Transverse colon (tissue), 4 donors: ENCODE measurements around the gene TARS3. TPM values are rescaled to one million over a fixed set of nuclear protein-coding genes. Genes with fewer than 3 reads are reported as not detected.
A peak's percentile ranks its signal among the peaks of the same experiment; 100 is the strongest.

Experiments
- DNase-seq: peaks from one replicate; pipeline ENCODE4 v3.0.0-alpha.2; 2019
- H3K27ac ChIP-seq, 4 donors: fragments of 200-600 bp; sonication (generic); 2 replicates each; pipeline ENCODE4 v1.5.1; 2016 to 2018; ENCODE audit warnings: inconsistent platforms in 4 of 4
- H3K27me3 ChIP-seq: fragments of 200-600 bp; sonication (generic); 2 replicates; pipeline ENCODE4 v1.5.1; 2017; ENCODE audit warnings: inconsistent platforms
- H3K36me3 ChIP-seq, 4 donors: fragments of 200-600 bp; sonication (generic); 2 replicates each; pipeline ENCODE4 v1.5.1; 2017 to 2019; ENCODE audit warnings: inconsistent platforms in 4 of 4
- H3K4me1 ChIP-seq, 4 donors: fragments of 200-600 bp; sonication (generic); 2 replicates each; pipeline ENCODE4 v1.5.1; 2017 to 2020; ENCODE audit warnings: inconsistent platforms in 4 of 4
- H3K4me3 ChIP-seq, 4 donors: fragments of 200-600 bp; sonication (generic); 1 replicate in 1 of 4; 2 replicates in 3 of 4; pipeline versions ENCODE4 v1.5.1 to v1.6.1; 2017 to 2019; ENCODE audit warnings: inconsistent platforms in 4 of 4
- H3K9me3 ChIP-seq, 2 donors: fragments of 200-600 bp; sonication (generic); 2 replicates each; pipeline ENCODE4 v1.5.1; 2017 to 2019; ENCODE audit warnings: inconsistent platforms in 2 of 2
- EP300 ChIP-seq: sonication (generic); formaldehyde crosslinking; IDR thresholded peaks from one replicate; pipeline ENCODE4 v1.6.1; 2017; ENCODE audit warnings: antibody characterized with exemption, low read depth
- POLR2A ChIP-seq: fragments of 450-650 bp; IDR thresholded peaks from one replicate; pipeline ENCODE4 v1.6.1; 2016; ENCODE audit warnings: antibody characterized with exemption, mild to moderate bottlenecking, moderate library complexity
- POLR2AphosphoS5 ChIP-seq, 3 donors: sonication (generic); formaldehyde crosslinking; IDR thresholded peaks; one replicate each; pipeline ENCODE4 v1.6.1; 2016; ENCODE audit warnings: antibody characterized with exemption in 3 of 3
- WGBS, 2 donors: methylation state at CpG; one replicate each; pipeline ENCODE4 v1.1.5; 2018; ENCODE audit warnings: low coverage in 1 of 2; 5-methylcytosine and 5-hydroxymethylcytosine counted together
- in situ Hi-C, 4 donors: fragments of 200-750 bp; cut with MboI; loops; one replicate each; pipeline versions ENCODE4 v1.15.0 to v1.15.1; 2017; ENCODE audit warnings: low sequenced_read_pairs in 3 of 4, low pct_ligation_motif_present in 1 of 4, low pct_unique_long_range_greater_than_20kb in 1 of 4
- intact Hi-C: fragments of 100-400 bp; cut with DNase I; formaldehyde crosslinking; loops from one replicate; pipeline ENCODE4 v1.15.1; 2023; ENCODE audit warnings: low total_unique reads
- total RNA-seq, 4 donors: library from RNA; depleted of rRNA; stranded (reverse); fragments of >200 nt; gene quantifications; one replicate each; pipeline ENCODE4 v1.1.0, GENCODE V29; 2016
- TF ChIP-seq, protein P1 (sequence below), 5 experiments: fragments of 200-600 bp in 3 of 5; fragments of 450-650 bp in 2 of 5; sonication (generic) in 3 of 5; IDR thresholded peaks; 1 replicate in 2 of 5; 2 replicates in 3 of 5; pipeline ENCODE4 v1.5.1; 2016 to 2017; ENCODE audit warnings: antibody characterized with exemption in 5 of 5, inconsistent platforms in 3 of 5, mild to moderate bottlenecking in 2 of 5, moderate library complexity in 1 of 5

Gene TARS3
- total RNA-seq, 4 donors from 2014 or later = 11.7 to 55.7 (median 15.0) TPM

DNA sequence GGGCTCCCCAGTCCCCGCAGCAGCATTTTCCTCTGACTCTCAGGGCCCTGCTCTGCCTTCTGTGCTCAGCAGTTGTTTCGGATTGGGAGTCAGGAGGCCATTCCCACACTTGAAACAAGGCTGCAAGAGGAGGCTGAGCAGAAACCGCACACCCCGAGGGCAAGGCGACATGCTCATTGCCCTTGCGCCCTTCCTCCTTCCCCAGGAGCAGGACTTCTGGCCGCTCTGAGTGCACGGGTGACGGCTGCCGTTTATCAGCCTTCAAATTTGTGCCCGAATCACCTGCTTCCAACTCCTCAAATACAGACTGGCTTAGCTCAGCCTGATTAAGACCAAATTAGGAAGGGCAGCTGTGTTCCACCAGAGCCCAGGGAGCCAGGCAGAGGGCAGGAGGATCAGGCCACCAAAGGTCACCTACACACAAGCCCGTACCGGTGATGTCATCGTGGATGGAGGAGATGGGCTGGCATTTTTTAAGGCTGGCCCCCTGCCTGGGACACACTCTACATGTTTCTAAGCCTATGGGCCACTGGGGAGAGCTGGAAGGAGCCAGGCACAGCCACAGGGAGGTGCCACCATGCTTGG is 110.2 kb downstream of the TARS3 start:
- no peak overlapping the region for H3K4me3 ChIP-seq
- in situ Hi-C loops = no loop called here
- H3K9me3 ChIP-seq = no peaks in the 10 kb centered on the region
- DNase-seq = no peak
- H3K27ac ChIP-seq = no peak overlapping the region
- no peaks in the 10 kb centered on the region for H3K27me3 ChIP-seq
- WGBS, 2 donors = 85% methylated on average over 14 of the region's 14 CpGs; no CpG with 5 or more reads in 1 of the 2 donors
- TF ChIP-seq POLR2A (no peak), EP300 (no peak), POLR2AphosphoS5 (IDR thresholded peaks at IDR 0.05) (no peak)
- TF ChIP-seq, protein P1, sequence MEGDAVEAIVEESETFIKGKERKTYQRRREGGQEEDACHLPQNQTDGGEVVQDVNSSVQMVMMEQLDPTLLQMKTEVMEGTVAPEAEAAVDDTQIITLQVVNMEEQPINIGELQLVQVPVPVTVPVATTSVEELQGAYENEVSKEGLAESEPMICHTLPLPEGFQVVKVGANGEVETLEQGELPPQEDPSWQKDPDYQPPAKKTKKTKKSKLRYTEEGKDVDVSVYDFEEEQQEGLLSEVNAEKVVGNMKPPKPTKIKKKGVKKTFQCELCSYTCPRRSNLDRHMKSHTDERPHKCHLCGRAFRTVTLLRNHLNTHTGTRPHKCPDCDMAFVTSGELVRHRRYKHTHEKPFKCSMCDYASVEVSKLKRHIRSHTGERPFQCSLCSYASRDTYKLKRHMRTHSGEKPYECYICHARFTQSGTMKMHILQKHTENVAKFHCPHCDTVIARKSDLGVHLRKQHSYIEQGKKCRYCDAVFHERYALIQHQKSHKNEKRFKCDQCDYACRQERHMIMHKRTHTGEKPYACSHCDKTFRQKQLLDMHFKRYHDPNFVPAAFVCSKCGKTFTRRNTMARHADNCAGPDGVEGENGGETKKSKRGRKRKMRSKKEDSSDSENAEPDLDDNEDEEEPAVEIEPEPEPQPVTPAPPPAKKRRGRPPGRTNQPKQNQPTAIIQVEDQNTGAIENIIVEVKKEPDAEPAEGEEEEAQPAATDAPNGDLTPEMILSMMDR (IDR thresholded peaks at IDR 0.05) = no peak
- intact Hi-C loops = no loop called here
- H3K4me1 ChIP-seq = peaks cover 2 to 19% (median 18%) of the 10 kb centered on the region in 4 donors
- H3K36me3 ChIP-seq = no peaks in the 10 kb centered on the region

DNA sequence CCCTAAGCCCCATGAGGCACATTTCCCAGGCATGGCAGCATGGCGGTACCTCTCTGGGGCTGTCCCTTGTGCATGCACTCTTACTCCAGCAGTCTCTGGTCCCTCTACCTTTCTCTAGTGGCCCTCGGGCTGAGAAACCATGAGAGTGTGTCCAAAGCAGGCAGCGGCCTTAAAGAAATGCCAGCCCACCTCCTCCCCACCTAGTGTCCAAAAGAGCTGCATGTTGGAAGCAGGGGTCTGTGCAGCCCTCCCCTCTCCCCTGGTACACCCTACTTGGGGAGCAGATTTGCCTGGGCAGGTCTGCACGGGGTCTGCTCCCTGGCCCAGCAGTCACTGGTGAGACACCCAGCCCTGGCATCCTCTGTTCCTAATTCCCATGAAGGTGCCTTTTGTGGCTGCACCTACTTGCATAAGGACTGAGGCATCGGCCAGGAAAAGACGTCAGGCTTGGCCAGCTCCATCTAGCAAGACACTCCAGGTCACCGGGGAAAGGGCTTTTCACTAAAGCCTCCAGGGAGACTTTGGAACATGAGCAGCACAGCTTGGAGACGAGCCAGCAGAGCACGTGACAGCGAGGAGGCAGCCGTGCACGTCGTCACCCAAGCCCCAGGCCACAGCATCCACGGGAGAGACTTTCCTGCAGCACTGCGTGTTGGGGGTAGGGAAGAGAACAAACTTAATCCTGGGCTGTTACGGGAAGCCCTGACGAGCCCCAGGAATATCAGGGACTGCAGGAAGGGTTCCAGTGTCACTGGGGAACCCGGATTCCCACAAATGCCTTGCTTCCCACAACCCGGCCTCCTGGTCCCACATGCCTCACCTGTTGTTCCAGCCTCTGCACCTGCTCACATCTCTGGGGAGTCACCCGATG is 110.9 kb downstream of the TARS3 start:
- Histone ChIP-seq H3K27me3 (no peaks in the 10 kb centered on the region), H3K4me3 (no peak overlapping the region), H3K36me3 (no peaks in the 10 kb centered on the region), H3K27ac (no peak overlapping the region), H3K9me3 (no peaks in the 10 kb centered on the region), H3K4me1 (peaks cover 2 to 19% (median 18%) of the 10 kb centered on the region in 4 donors)
- peak; percentile 80 for DNase-seq
- TF ChIP-seq POLR2A (no peak), POLR2AphosphoS5 (IDR thresholded peaks at IDR 0.05) (peak in 1 of 3 donors; percentile 49)
- intact Hi-C loops = no loop called here
- 33 to 100% methylated on average over 1 to 20 of the region's 20 CpGs for WGBS, 2 donors
- in situ Hi-C loops = no loop called here

DNA sequence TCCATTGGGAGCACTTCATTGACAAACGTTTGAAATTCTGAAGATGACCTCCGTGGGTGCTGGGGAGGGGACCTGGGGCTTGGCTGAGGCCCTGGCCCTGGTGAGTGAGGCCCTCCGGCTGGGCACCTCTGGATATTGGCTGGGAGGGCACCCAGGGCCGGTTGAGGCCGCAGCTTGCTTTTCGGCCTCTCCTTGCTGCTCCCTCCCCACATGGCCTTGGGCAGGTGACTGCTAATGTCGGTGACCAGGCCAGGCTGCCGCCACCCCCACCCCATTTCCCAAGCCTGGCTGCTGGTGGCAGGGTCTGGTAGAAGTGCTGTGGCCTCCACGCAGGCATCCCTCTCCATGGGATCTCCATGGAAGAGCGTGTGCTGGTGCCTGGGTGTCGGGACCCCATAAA is 111.6 kb downstream of the TARS3 start:
- Histone ChIP-seq H3K27me3 (no peaks in the 10 kb centered on the region), H3K4me3 (no peak overlapping the region), H3K4me1 (peaks cover 2 to 19% (median 18%) of the 10 kb centered on the region in 4 donors), H3K36me3 (no peaks in the 10 kb centered on the region), H3K27ac (no peak overlapping the region), H3K9me3 (no peaks in the 10 kb centered on the region)
- no peak for DNase-seq
- TF ChIP-seq EP300 (no peak), POLR2A (no peak), POLR2AphosphoS5 (IDR thresholded peaks at IDR 0.05) (no peak)
- TF ChIP-seq, protein P1 (IDR thresholded peaks at IDR 0.05) = no peak
- 86 to 100% methylated on average over 1 to 7 of the region's 11 CpGs for WGBS, 2 donors
- intact Hi-C loops (no loop called here), in situ Hi-C loops (no loop called here)

DNA sequence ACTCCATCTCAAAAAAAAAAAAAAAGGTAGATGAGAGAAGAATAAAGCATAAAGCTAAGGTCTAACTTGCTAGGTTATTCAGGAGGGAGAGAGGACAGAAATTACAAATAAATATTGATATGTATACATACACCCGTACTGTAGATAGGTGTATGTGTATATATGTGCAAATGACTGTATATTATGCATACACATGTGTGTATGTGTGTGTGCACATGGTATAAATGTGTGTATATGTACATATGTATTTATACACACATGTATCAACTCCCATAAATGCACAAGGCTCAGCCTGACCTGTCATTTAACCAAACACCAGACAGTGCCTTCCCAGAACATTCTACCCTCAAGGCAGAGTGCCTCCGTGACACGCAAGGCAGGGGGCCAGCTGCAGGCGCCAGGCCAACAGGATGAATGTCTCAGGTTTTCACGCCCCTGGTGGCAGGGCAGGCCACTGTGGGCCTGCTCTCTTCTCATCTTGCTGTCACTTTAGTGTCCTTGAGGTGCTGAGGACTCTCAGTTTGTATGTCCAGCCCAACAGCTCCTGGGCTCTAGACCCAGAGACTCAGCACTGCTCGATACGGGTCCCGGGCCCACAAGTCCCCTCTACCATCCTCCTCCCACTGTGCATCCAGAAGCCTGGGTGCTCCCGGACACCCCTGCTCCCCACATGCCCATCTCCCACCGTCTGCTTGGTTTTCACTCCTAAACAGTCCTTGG is 112.5 kb downstream of the TARS3 start:
- H3K4me1 ChIP-seq = peaks cover 2 to 19% (median 18%) of the 10 kb centered on the region in 4 donors
- no peak overlapping the region for H3K4me3 ChIP-seq
- H3K27me3 ChIP-seq = no peaks in the 10 kb centered on the region
- TF ChIP-seq, protein P1 (IDR thresholded peaks at IDR 0.05) = no peak
- TF ChIP-seq EP300 (no peak), POLR2A (no peak), POLR2AphosphoS5 (IDR thresholded peaks at IDR 0.05) (no peak)
- intact Hi-C loops = no loop called here
- in situ Hi-C loops = no loop called here
- H3K36me3 ChIP-seq = no peaks in the 10 kb centered on the region
- H3K27ac ChIP-seq = no peak overlapping the region
- H3K9me3 ChIP-seq = no peaks in the 10 kb centered on the region
- no peak for DNase-seq
- 84 to 100% methylated on average over 1 to 10 of the region's 10 CpGs for WGBS, 2 donors
